Gastroesophageal sphincter (tissue), 4 donors: Measurements from ENCODE around the gene C10orf105. TPM values are rescaled to one million over a fixed set of nuclear protein-coding genes. Genes with fewer than 3 reads are reported as not detected.

Experiments used
- ATAC-seq: fragments of 150-250 bp; one replicate; pipeline ENCODE4 v1.9.1; 2016; ENCODE audit warnings: mild to moderate bottlenecking, moderate library complexity
- H3K27ac ChIP-seq, 4 donors: fragments of 200-600 bp; sonication (generic) in 3 of 4; 1 replicate in 3 of 4; 2 replicates in 1 of 4; pipeline ENCODE4 v1.5.1; 2016 to 2019
- H3K27me3 ChIP-seq: fragments of 200-600 bp; sonication (generic); one replicate; pipeline ENCODE4 v1.5.1; 2019
- H3K36me3 ChIP-seq, 2 donors: fragments of 200-600 bp; sonication (generic); one replicate each; pipeline ENCODE4 v1.5.1; 2019; ENCODE audit warnings: control low read depth in 1 of 2
- H3K4me1 ChIP-seq, 3 donors: fragments of 200-600 bp; sonication (generic); 1 replicate in 2 of 3; 2 replicates in 1 of 3; pipeline ENCODE4 v1.5.1; 2016 to 2019; ENCODE audit warnings: control low read depth in 2 of 3
- H3K4me3 ChIP-seq, 2 donors: fragments of 200-600 bp; sonication (generic); one replicate each; pipeline ENCODE4 v1.5.1; 2019; ENCODE audit warnings: mild to moderate bottlenecking in 1 of 2, moderate library complexity in 1 of 2
- H3K9me3 ChIP-seq, 3 donors: fragments of 200-600 bp; sonication (generic); one replicate each; pipeline ENCODE4 v1.5.1; 2017 to 2019; ENCODE audit warnings: control low read depth in 2 of 3
- EP300 ChIP-seq: sonication (generic); formaldehyde crosslinking; IDR thresholded peaks from one replicate; pipeline ENCODE4 v1.6.1; 2017; ENCODE audit warnings: antibody characterized with exemption, mild to moderate bottlenecking
- POLR2A ChIP-seq, 2 donors: fragments of 450-650 bp; IDR thresholded peaks; one replicate each; pipeline ENCODE4 v1.6.1; 2017; ENCODE audit warnings: antibody characterized with exemption in 2 of 2, mild to moderate bottlenecking in 2 of 2, moderate library complexity in 1 of 2
- POLR2AphosphoS5 ChIP-seq: sonication (generic); formaldehyde crosslinking; IDR thresholded peaks from one replicate; pipeline ENCODE4 v1.6.1; 2017; ENCODE audit warnings: antibody characterized with exemption
- WGBS, 2 donors: methylation state at CpG; one replicate each; pipeline ENCODE4 v1.1.5; 2018; ENCODE audit warnings: low coverage in 1 of 2; 5-methylcytosine and 5-hydroxymethylcytosine counted together
- total RNA-seq, 4 donors: library from RNA; depleted of rRNA; stranded (reverse); fragments of >200 nt; gene quantifications; one replicate each; pipeline ENCODE4 v1.1.0, GENCODE V29; 2016
- TF ChIP-seq, protein P1 (sequence below), 4 experiments: fragments of 200-600 bp in 2 of 4; fragments of 450-650 bp in 2 of 4; sonication (generic) in 1 of 4; IDR thresholded peaks; one replicate each; pipeline ENCODE4 v1.5.1; 2017 to 2019; ENCODE audit warnings: antibody characterized with exemption in 4 of 4, mild to moderate bottlenecking in 2 of 4, moderate library complexity in 2 of 4

The C10orf105 gene
- total RNA-seq, 4 donors from 2014 or later = 0.13 TPM; not detected in 3

DNA sequence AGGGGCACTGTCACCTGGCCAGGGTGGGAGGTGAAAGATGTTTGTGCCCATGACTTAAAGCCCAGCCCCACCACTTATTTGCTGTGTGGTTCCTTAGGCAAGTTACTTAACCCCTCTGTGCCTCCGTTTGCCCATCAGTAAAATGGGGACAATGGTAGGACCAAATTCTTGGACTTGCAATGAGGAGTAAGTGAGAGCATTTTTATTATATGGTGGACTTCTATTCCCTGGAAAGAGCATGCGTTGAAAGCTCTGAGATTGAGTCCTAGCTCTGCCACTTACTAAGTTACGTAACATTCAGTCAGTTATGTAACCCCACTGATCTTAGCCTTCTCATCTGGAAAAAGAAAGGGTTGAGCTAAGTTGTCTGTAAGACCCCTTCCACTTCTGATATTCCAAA is 35.0 kb upstream of the C10orf105 start:
- ATAC-seq = no peak
- H3K27ac ChIP-seq = peak overlapping the region in 3 of 4 donors; percentile 22 to 78 (median 60)
- no peaks in the 10 kb centered on the region for H3K27me3 ChIP-seq
- H3K4me3 ChIP-seq = no peak overlapping the region
- TF ChIP-seq EP300 = no peak
- TF ChIP-seq POLR2A (IDR thresholded peaks at IDR 0.05) = no peak
- TF ChIP-seq, protein P1, sequence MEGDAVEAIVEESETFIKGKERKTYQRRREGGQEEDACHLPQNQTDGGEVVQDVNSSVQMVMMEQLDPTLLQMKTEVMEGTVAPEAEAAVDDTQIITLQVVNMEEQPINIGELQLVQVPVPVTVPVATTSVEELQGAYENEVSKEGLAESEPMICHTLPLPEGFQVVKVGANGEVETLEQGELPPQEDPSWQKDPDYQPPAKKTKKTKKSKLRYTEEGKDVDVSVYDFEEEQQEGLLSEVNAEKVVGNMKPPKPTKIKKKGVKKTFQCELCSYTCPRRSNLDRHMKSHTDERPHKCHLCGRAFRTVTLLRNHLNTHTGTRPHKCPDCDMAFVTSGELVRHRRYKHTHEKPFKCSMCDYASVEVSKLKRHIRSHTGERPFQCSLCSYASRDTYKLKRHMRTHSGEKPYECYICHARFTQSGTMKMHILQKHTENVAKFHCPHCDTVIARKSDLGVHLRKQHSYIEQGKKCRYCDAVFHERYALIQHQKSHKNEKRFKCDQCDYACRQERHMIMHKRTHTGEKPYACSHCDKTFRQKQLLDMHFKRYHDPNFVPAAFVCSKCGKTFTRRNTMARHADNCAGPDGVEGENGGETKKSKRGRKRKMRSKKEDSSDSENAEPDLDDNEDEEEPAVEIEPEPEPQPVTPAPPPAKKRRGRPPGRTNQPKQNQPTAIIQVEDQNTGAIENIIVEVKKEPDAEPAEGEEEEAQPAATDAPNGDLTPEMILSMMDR (IDR thresholded peaks at IDR 0.05) = no peak
- no peak for TF ChIP-seq POLR2AphosphoS5
- H3K4me1 ChIP-seq = peaks cover 0 to 90% (median 18%) of the 10 kb centered on the region in 3 donors
- no peaks in the 10 kb centered on the region for H3K9me3 ChIP-seq
- WGBS, 2 donors = 86 to 100% methylated on average over 2 to 3 of the region's 3 CpGs
- peaks cover 0 to 98% of the 10 kb centered on the region in 2 donors for H3K36me3 ChIP-seq

DNA sequence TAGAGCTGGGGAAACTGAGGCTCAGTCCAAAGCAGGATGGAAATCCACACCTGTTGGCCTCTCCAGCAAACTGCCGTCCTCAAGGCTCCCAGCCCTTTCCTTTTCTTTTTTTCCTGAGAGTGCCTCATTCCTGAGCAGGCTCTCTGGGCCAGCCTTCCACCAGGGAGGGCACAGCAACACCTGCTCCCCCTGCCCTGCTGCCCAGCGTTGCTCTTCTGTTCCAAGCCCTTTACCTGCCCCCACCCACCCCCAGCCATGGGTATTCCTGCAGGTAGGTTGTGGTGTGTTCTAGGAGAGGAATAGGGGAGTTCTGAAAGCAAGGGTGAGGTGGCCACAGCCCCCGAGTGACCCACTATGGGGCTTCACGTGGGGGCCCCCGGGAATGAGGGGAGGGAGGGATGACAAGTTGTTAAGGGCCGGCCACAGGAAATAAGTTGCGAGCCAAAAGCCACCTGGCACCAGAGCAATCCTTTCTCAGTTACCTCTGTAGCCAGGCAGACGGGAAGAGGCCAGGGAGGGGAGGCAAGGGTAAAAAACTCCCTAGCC is 34.5 kb upstream of the C10orf105 start:
- TF ChIP-seq EP300 (no peak), POLR2AphosphoS5 (no peak), POLR2A (IDR thresholded peaks at IDR 0.05) (no peak)
- TF ChIP-seq, protein P1 (IDR thresholded peaks at IDR 0.05) = no peak
- no peaks in the 10 kb centered on the region for H3K9me3 ChIP-seq
- no peaks in the 10 kb centered on the region for H3K27me3 ChIP-seq
- WGBS, 2 donors = 73% methylated on average over 4 of the region's 8 CpGs; no CpG with 5 or more reads in 1 of the 2 donors
- H3K4me3 ChIP-seq = no peak overlapping the region
- ATAC-seq = no peak
- H3K4me1 ChIP-seq = peaks cover 0 to 96% (median 23%) of the 10 kb centered on the region in 3 donors
- H3K36me3 ChIP-seq = peaks cover 0 to 93% of the 10 kb centered on the region in 2 donors
- peak overlapping the region in 3 of 4 donors; percentile 22 to 78 (median 60) for H3K27ac ChIP-seq

DNA sequence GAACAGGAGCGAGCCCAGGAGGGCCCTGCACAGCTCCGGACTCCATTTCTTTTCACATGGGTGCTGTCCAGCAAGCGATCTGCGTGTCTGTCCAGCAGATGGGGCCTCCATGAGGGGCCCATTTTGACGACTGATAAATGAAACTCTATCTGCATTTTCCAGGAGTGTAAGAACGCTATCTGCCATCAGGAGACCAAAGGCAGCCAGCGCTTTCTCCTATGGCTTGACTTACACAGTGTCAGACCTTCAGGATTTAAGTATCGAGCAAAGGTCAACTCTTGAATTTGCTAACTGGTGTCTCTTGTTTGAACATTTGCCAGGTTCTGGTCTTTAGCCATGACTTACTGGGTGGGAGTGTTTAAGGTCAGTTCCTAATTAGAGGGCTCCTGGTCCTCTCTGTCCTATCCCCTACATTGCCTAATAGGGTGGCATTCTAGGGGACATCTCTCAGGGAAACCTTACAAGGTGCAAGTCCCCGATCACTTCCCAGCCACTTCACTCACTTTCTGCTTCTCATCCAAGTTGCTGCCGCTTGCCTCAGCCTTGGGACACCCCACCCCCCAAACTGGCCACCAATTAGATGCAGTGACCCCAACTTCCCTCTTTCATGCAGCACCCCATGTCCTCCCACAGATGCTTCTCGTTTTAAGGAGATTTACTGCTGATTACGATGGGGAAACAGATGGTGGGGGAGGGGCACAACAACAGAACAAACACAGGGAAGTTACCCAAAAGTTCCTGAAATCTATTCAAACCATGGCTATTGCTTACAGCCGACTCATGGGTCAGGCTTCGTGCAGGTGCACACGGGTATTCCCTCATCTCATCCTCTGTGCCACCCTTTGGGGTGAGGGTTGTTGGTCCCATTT is 33.7 kb upstream of the C10orf105 start:
- peak; percentile 25 for ATAC-seq
- Histone ChIP-seq H3K9me3 (no peaks in the 10 kb centered on the region), H3K36me3 (peaks cover 0 to 86% of the 10 kb centered on the region in 2 donors), H3K4me3 (no peak overlapping the region), H3K27ac (peak overlapping the region in 3 of 4 donors; percentile 22 to 78 (median 60)), H3K4me1 (peaks cover 0 to 96% (median 30%) of the 10 kb centered on the region in 3 donors), H3K27me3 (no peaks in the 10 kb centered on the region)
- 70 to 88% methylated on average over 5 to 9 of the region's 15 CpGs for WGBS, 2 donors
- TF ChIP-seq, protein P1 (IDR thresholded peaks at IDR 0.05) = no peak
- TF ChIP-seq POLR2AphosphoS5 = no peak
- no peak for TF ChIP-seq POLR2A (IDR thresholded peaks at IDR 0.05)
- no peak for TF ChIP-seq EP300

DNA sequence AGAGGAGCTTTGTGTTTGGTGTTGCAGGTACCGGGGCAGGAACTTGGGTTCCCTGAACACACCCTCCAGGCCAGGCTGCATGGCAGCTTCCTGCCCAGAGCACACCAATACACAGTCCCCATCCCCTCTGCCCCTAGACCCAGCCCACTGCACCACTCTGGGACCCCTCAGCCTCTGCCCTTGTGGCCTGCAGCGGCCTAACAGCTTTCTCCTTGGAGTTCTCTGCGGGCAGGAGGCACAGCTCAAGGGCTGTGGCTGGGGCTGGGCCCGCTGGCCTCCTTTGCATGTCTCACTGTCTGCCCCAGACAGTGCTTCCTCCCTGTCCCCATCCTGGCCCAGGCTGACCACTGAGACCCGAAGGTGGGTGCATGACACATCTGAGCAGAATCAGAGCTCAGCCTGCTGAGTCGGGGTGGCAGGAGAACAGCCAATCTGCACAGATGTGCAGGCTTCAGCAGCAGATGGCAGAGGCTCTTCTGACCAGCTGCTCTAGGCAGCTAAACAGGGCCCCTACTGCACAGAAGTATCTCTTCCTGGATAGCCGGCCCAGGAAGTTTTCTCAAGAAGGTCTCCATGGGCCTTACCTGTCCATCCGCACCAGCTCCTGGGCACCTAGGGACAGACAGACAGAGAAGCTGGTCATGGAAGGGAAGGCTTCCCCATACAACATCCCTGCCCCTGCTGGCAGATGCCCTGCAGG is 33.0 kb upstream of the C10orf105 start:
- no CpG with 5 or more reads among the region's 8 CpGs for WGBS, 2 donors
- Histone ChIP-seq H3K27ac (peak overlapping the region in 2 of 4 donors; percentile 12 to 78), H3K9me3 (no peaks in the 10 kb centered on the region), H3K4me1 (peaks cover 0 to 97% (median 35%) of the 10 kb centered on the region in 3 donors), H3K27me3 (no peaks in the 10 kb centered on the region), H3K36me3 (peaks cover 0 to 78% of the 10 kb centered on the region in 2 donors), H3K4me3 (no peak overlapping the region)
- ATAC-seq = no peak
- no peak for TF ChIP-seq POLR2A (IDR thresholded peaks at IDR 0.05)
- TF ChIP-seq EP300 = no peak
- TF ChIP-seq, protein P1 (IDR thresholded peaks at IDR 0.05) = no peak
- no peak for TF ChIP-seq POLR2AphosphoS5
